OCI-LY3 (cell line): ENCODE data around the gene BTBD9.

Experiments
- H2AFZ ChIP-seq: fragments of 200-600, 300-600 bp; shearing (Covaris generic); 2 replicates; pipeline ENCODE4 v1.6.0; 2014; ENCODE audit warnings: antibody characterized with exemption, low read depth, low read length
- H3K27ac ChIP-seq: fragments of 200-600, 300-600 bp; sonication (generic); 2 replicates; pipeline ENCODE4 v1.5.1; 2014; ENCODE audit warnings: mild to moderate bottlenecking, low read length, moderate library complexity, mixed read lengths
- H3K27me3 ChIP-seq: fragments of 200-600, 300-600 bp; sonication (generic); 2 replicates; pipeline ENCODE4 v1.6.1; 2014; ENCODE audit warnings: low read depth, low read length, mixed read lengths
- H3K36me3 ChIP-seq: fragments of 200-600, 300-600 bp; sonication (generic); replicated peaks from 2 replicates; pipeline ENCODE3; 2014; ENCODE audit warnings: low read depth, low read length, mixed read lengths
- H3K4me1 ChIP-seq: fragments of 300-600, 200-600 bp; sonication (generic); 2 replicates; pipeline ENCODE4 v1.6.1; 2014; ENCODE audit warnings: low read length, mixed read lengths
- H3K4me2 ChIP-seq: fragments of 200-600, 300-600 bp; sonication (generic); 2 replicates; pipeline ENCODE4 v1.6.1; 2014; ENCODE audit warnings: low read length, mixed read lengths
- H3K4me3 ChIP-seq: fragments of 300-600, 200-600 bp; sonication (generic); 2 replicates; pipeline ENCODE4 v1.5.1; 2014; ENCODE audit warnings: antibody characterized with exemption, mild to moderate bottlenecking, low read length, moderate library complexity
- H3K79me2 ChIP-seq: fragments of 300-600, 200-600 bp; shearing (Covaris generic); 2 replicates; pipeline ENCODE4 v1.6.1; 2014; ENCODE audit warnings: mild to moderate bottlenecking, low read length, mixed read lengths
- H3K9ac ChIP-seq: fragments of 300-600, 200-600 bp; shearing (Covaris generic); 2 replicates; pipeline ENCODE4 v1.6.0; 2014; ENCODE audit warnings: mild to moderate bottlenecking, low read length, moderate library complexity
- H3K9me3 ChIP-seq: fragments of 200-600, 300-600 bp; shearing (Covaris generic); 2 replicates; pipeline ENCODE4 v1.6.1; 2014; ENCODE audit warnings: low read length, mixed read lengths; ENCODE audit not compliant: insufficient read depth
- H4K20me1 ChIP-seq: fragments of 200-600, 300-600 bp; sonication (generic); 2 replicates; pipeline ENCODE4 v1.6.1; 2016; ENCODE audit warnings: low read length, mixed read lengths; ENCODE audit not compliant: insufficient read depth
- CTCF ChIP-seq: fragments of 200-600, 300-600 bp; sonication (generic); IDR thresholded peaks from 2 replicates; pipeline ENCODE4 v1.5.1; 2014; ENCODE audit warnings: antibody characterized with exemption, low read length, low read depth
- EZH2phosphoT487 ChIP-seq: fragments of 200-600 bp; shearing (Covaris generic); IDR thresholded peaks from 2 replicates; pipeline ENCODE4 v1.6.1; 2018; ENCODE audit warnings: antibody characterized with exemption, mixed run types, low read depth

BTBD9 gene

DNA sequence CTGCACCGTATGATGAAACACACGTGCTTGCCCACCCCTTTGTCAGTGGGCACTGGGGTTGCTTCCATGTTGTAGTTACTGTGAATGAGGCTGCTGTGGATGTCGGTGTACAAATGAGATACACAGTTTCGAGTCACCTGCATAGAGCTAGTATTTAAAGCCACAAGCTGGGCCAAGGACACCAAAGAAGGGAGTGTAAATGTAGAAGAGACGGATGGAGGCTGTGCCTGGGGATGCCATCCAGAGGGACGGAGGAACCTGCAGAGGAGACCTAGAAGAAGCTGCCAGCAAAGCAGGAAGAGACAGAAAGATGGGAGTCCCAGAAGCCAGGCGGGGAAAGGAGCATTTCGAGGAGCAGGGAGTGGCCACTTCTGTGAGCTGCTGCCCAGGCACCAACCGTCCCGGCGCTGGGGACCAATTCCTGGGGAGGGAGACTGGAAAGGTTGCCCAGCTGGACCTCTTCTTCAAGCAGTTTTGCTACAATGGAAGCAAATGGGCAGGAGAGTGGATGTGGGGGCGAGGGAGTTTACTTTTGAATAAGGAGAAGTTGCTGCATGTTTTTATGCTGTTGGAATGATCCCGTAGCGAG is 480.9 kb downstream of the BTBD9 start:
- Histone ChIP-seq H3K4me1 (peaks cover 10% of the 10 kb centered on the region), H3K9ac (no peak overlapping the region), H3K4me2 (no peak overlapping the region), H3K9me3 (no peaks in the 10 kb centered on the region), H2AFZ (no peak overlapping the region), H3K4me3 (no peak overlapping the region), H3K27me3 (no peaks in the 10 kb centered on the region), H3K79me2 (no peaks in the 10 kb centered on the region), H3K36me3 (peaks cover 3% of the 10 kb centered on the region), H3K27ac (no peak overlapping the region), H4K20me1 (no peaks in the 10 kb centered on the region)
- TF ChIP-seq CTCF: no peak
- TF ChIP-seq EZH2phosphoT487: no peak

GRCh38 chr6:38157905-38158304 is 481.8 kb downstream of the BTBD9 start:
- Histone ChIP-seq H3K27ac (no peak overlapping the region), H2AFZ (no peak overlapping the region), H3K9ac (no peak overlapping the region), H3K4me2 (no peak overlapping the region), H3K27me3 (no peaks in the 10 kb centered on the region), H3K4me1 (peaks cover 20% of the 10 kb centered on the region), H3K4me3 (no peak overlapping the region), H3K79me2 (no peaks in the 10 kb centered on the region), H3K9me3 (no peaks in the 10 kb centered on the region), H3K36me3 (peaks cover 3% of the 10 kb centered on the region), H4K20me1 (no peaks in the 10 kb centered on the region)
- TF ChIP-seq EZH2phosphoT487 (no peak), CTCF (no peak)

DNA sequence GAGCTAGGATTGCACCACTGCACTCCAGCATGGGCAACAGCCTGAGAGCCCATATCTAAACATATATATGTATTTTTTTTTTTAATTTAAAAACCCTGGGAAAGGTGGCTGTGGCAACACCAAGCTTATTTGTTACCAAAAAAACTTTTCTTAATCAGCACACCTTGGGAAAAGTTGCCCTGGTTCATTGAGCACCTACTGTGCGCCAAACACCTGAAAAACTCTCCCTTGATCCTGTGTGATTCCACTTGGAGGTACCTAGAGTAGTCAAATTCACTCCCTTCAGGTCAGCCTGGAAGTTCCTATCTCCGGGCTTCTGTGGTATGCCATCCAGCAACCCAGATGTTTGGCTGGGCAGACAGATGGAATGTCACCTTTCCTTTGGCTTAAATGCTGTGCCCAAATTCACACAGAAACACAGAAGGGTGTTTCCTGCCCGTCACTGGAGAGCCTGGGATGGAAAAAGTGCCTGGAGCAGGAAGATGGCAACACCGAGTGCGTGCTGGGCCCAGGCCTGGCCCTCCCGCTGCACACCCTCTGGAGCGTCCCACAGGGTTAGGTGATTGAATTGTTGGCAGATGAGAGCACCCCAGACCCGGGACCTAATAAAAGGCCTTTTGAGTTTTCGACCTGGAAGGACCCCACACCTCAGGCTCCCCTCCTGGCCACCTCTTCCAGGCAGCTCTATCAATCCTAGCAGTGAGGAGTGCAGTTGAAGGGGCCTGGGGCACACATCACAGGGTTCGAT is 482.7 kb downstream of the BTBD9 start:
- Histone ChIP-seq H3K36me3 (peaks cover 8% of the 10 kb centered on the region), H3K9ac (no peak overlapping the region), H3K79me2 (no peaks in the 10 kb centered on the region), H3K27ac (no peak overlapping the region), H3K27me3 (no peaks in the 10 kb centered on the region), H3K4me3 (no peak overlapping the region), H4K20me1 (no peaks in the 10 kb centered on the region), H2AFZ (no peak overlapping the region), H3K9me3 (no peaks in the 10 kb centered on the region), H3K4me1 (peaks cover 24% of the 10 kb centered on the region), H3K4me2 (no peak overlapping the region)
- TF ChIP-seq EZH2phosphoT487 (no peak), CTCF (no peak)

DNA sequence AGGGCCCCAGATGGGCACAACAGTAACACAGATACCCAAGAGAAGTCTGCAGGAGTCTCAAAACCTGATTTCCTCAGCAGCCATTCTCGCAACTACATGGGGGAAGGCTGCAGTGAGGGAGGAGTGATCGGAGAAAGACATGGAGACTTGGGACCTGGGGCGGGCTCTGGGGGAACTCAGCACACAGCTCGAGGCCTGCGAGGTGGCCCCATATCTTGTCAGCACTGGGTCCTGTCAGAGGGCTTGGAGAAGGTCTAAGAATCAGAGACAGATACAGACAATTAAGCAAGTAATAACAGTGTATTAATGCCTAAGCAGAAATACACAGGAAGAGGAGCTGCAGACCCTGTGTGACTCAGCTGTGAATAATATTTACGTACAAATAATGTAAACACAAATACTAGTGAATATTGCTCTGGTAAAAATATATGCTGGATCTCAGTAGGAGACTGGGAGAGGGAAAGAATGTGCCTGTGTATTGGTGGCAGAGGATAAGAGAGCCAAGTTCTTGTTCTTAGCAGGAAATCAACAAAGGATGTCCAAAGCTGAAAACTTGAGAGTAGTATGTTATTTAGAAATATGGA is 484.0 kb downstream of the BTBD9 start:
- Histone ChIP-seq H4K20me1 (no peaks in the 10 kb centered on the region), H3K4me3 (no peak overlapping the region), H2AFZ (no peak overlapping the region), H3K79me2 (no peaks in the 10 kb centered on the region), H3K4me2 (no peak overlapping the region), H3K9me3 (no peaks in the 10 kb centered on the region), H3K27me3 (no peaks in the 10 kb centered on the region), H3K4me1 (peaks cover 24% of the 10 kb centered on the region), H3K27ac (no peak overlapping the region), H3K9ac (no peak overlapping the region), H3K36me3 (peaks cover 8% of the 10 kb centered on the region)
- TF ChIP-seq CTCF (no peak), EZH2phosphoT487 (no peak)
